Activated CD4-positive, alpha-beta memory T cell treated with anti-CD3 and anti-CD28 coated beads for 36 hours (primary cell): ENCODE data around the gene IGLL1. TPM values are rescaled to one million over a fixed set of nuclear protein-coding genes. Genes with fewer than 3 reads are reported as not detected.
A peak's percentile ranks its signal among the peaks of the same experiment; 100 is the strongest.
"Not testable (repeated sequence)": the region's sequence is repeated elsewhere in the genome, so short reads cannot be mapped to it uniquely, and the experiment has no call there.

Experiments
- CTCF ChIA-PET: fragments of 350-600 bp; sonication (Branson Sonifier 250); formaldehyde crosslinking; loops from one replicate; lab custom pipeline; 2021; ENCODE audit warnings: antibody characterized with exemption, inconsistent platforms; lab: Charles Lee
- POLR2A ChIA-PET: fragments of 350-600 bp; sonication (Branson Sonifier 250); formaldehyde crosslinking; loops from one replicate; lab custom pipeline; 2021; ENCODE audit warnings: antibody characterized with exemption; lab: Charles Lee
- DNase-seq: peaks from one replicate; pipeline ENCODE4 v3.0.0-alpha.2; 2020
- H3K27ac Mint-ChIP-seq: one replicate; pipeline ENCODE4 v1.8.0; 2021; ENCODE audit warnings: mixed read lengths
- H3K27me3 Mint-ChIP-seq: one replicate; pipeline ENCODE4 v1.8.0; 2021; ENCODE audit warnings: mixed read lengths
- H3K36me3 Mint-ChIP-seq: one replicate; pipeline ENCODE4 v1.8.0; 2021; ENCODE audit warnings: mixed read lengths
- H3K4me1 Mint-ChIP-seq: one replicate; pipeline ENCODE4 v1.8.0; 2021; ENCODE audit warnings: low read depth, mixed read lengths
- H3K4me3 Mint-ChIP-seq: one replicate; pipeline ENCODE4 v1.8.0; 2021; ENCODE audit warnings: mild to moderate bottlenecking, mixed read lengths
- H3K9me3 Mint-ChIP-seq: one replicate; pipeline ENCODE4 v1.8.0; 2021; ENCODE audit warnings: mixed read lengths
- intact Hi-C: fragments of 100-400 bp; cut with micrococcal nuclease; formaldehyde crosslinking; loops from one replicate; pipeline ENCODE4 v1.15.1; 2023
- total RNA-seq, 2 experiments: library from RNA; stranded (reverse); gene quantifications; one replicate each; pipeline ENCODE4 v1.2.3, GENCODE V29; 2021

Gene IGLL1
- total RNA-seq, 2 experiments from 2014 or later = not detected

GRCh38 chr22:23536821-23537345 lies 43.2 kb downstream of the IGLL1 start:
- POLR2A ChIA-PET = no interaction called here
- intact Hi-C loops = loop anchor here (5.0 kb wide), 3 partner anchors 135 to 320 kb away; partner anchors contain the start of gene SLC2A11

GRCh38 chr22:23535790-23536661 lies 44.1 kb downstream of the IGLL1 start:
- H3K4me3 Mint-ChIP-seq, H3K27ac Mint-ChIP-seq, H3K4me1 Mint-ChIP-seq, CTCF ChIA-PET, H3K36me3 Mint-ChIP-seq, DNase-seq, POLR2A ChIA-PET, H3K27me3 Mint-ChIP-seq, H3K9me3 Mint-ChIP-seq: not testable (repeated sequence)
- intact Hi-C loops = loop anchor here (5.0 kb wide), 3 partner anchors 134 to 321 kb away; partner anchors contain the start of gene SLC2A11

More at GRCh38 chr22:23536821-23537345, 43.2 kb downstream of the IGLL1 start:
- peaks cover 5% of the 10 kb centered on the region for H3K27me3 Mint-ChIP-seq
- CTCF ChIA-PET = no interaction called here
- no peak for DNase-seq
- H3K36me3 Mint-ChIP-seq = no peaks in the 10 kb centered on the region
- no peak overlapping the region for H3K27ac Mint-ChIP-seq
- H3K9me3 Mint-ChIP-seq = no peaks in the 10 kb centered on the region
- H3K4me3 Mint-ChIP-seq = no peak overlapping the region
- peaks cover 9% of the 10 kb centered on the region for H3K4me1 Mint-ChIP-seq

GRCh38 chr22:23534851-23535717 lies 45.0 kb downstream of the IGLL1 start:
- no peak overlapping the region for H3K4me3 Mint-ChIP-seq
- DNase-seq = peak; percentile 3
- no peaks in the 10 kb centered on the region for H3K36me3 Mint-ChIP-seq
- no peaks in the 10 kb centered on the region for H3K9me3 Mint-ChIP-seq
- H3K4me1 Mint-ChIP-seq = peaks cover 9% of the 10 kb centered on the region
- ChIA-PET POLR2A (no interaction called here), CTCF (no interaction called here)
- intact Hi-C loops = loop anchor here (5.0 kb wide), 3 partner anchors 133 to 322 kb away; partner anchors contain the start of gene SLC2A11
- H3K27me3 Mint-ChIP-seq = peaks cover 4% of the 10 kb centered on the region
- no peak overlapping the region for H3K27ac Mint-ChIP-seq

GRCh38 chr22:23534201-23534850 lies 45.8 kb downstream of the IGLL1 start:
- Mint-ChIP-seq H3K9me3 (no peaks in the 10 kb centered on the region), H3K27me3 (peaks cover 4% of the 10 kb centered on the region), H3K4me3 (no peak overlapping the region), H3K4me1 (peaks cover 5% of the 10 kb centered on the region), H3K27ac (no peak overlapping the region), H3K36me3 (no peaks in the 10 kb centered on the region)
- CTCF ChIA-PET = no interaction called here
- intact Hi-C loops = no loop called here
- DNase-seq = no peak
- POLR2A ChIA-PET = no interaction called here

GRCh38 chr22:23533771-23534191 lies 46.3 kb downstream of the IGLL1 start:
- Mint-ChIP-seq H3K4me1 (no peaks in the 10 kb centered on the region), H3K27me3 (peaks cover 8% of the 10 kb centered on the region), H3K36me3 (no peaks in the 10 kb centered on the region), H3K27ac (no peak overlapping the region), H3K9me3 (no peaks in the 10 kb centered on the region), H3K4me3 (no peak overlapping the region)
- CTCF ChIA-PET = no interaction called here
- DNase-seq = no peak
- intact Hi-C loops = no loop called here
- POLR2A ChIA-PET = no interaction called here

- Mint-ChIP-seq H3K4me1 (no peaks in the 10 kb centered on the region), H3K27me3 (peaks cover 9% of the 10 kb centered on the region), H3K4me3 (no peak overlapping the region), H3K27ac (no peak overlapping the region), H3K9me3 (no peaks in the 10 kb centered on the region), H3K36me3 (no peaks in the 10 kb centered on the region)
- peak; percentile 33 for DNase-seq
- POLR2A ChIA-PET = no interaction called here
- CTCF ChIA-PET = no interaction called here
- intact Hi-C loops = no loop called here
Measured at GRCh38 chr22:23533328-23533762, 46.7 kb downstream of the IGLL1 start.

GRCh38 chr22:23532731-23533130 lies 47.4 kb downstream of the IGLL1 start:
- no peaks in the 10 kb centered on the region for H3K4me1 Mint-ChIP-seq
- no peak overlapping the region for H3K4me3 Mint-ChIP-seq
- no peak overlapping the region for H3K27ac Mint-ChIP-seq
- H3K36me3 Mint-ChIP-seq = no peaks in the 10 kb centered on the region
- DNase-seq = no peak
- POLR2A ChIA-PET = no interaction called here
- no peaks in the 10 kb centered on the region for H3K9me3 Mint-ChIP-seq
- H3K27me3 Mint-ChIP-seq = peaks cover 9% of the 10 kb centered on the region
- CTCF ChIA-PET = no interaction called here
- intact Hi-C loops = no loop called here

GRCh38 chr22:23531966-23532705 lies 48.0 kb downstream of the IGLL1 start:
- Mint-ChIP-seq H3K36me3 (no peaks in the 10 kb centered on the region), H3K4me1 (no peaks in the 10 kb centered on the region), H3K27me3 (peaks cover 9% of the 10 kb centered on the region), H3K4me3 (no peak overlapping the region), H3K27ac (no peak overlapping the region), H3K9me3 (no peaks in the 10 kb centered on the region)
- ChIA-PET POLR2A (no interaction called here), CTCF (no interaction called here)
- intact Hi-C loops = no loop called here
- no peak for DNase-seq

- H3K4me3 Mint-ChIP-seq = no peak overlapping the region
- DNase-seq = no peak
- POLR2A ChIA-PET = no interaction called here
Measured at GRCh38 chr22:23531283-23531956, 48.7 kb downstream of the IGLL1 start.

GRCh38 chr22:23530766-23531282 lies 49.3 kb downstream of the IGLL1 start:
- Mint-ChIP-seq H3K4me1 (no peaks in the 10 kb centered on the region), H3K4me3 (no peak overlapping the region), H3K9me3 (no peaks in the 10 kb centered on the region), H3K27ac (no peak overlapping the region), H3K27me3 (peaks cover 9% of the 10 kb centered on the region), H3K36me3 (no peaks in the 10 kb centered on the region)
- CTCF ChIA-PET = no interaction called here
- POLR2A ChIA-PET = no interaction called here
- intact Hi-C loops = no loop called here
- no peak for DNase-seq

More at GRCh38 chr22:23531283-23531956, 48.7 kb downstream of the IGLL1 start:
- Mint-ChIP-seq H3K9me3 (no peaks in the 10 kb centered on the region), H3K27ac (no peak overlapping the region), H3K27me3 (peaks cover 9% of the 10 kb centered on the region), H3K36me3 (no peaks in the 10 kb centered on the region), H3K4me1 (no peaks in the 10 kb centered on the region)
- CTCF ChIA-PET = no interaction called here
- intact Hi-C loops = no loop called here
